NCI-H2081 (cell line): ENCODE data around the gene ENTPD5.
"Not testable (repeated sequence)": the region's sequence is repeated elsewhere in the genome, so short reads cannot be mapped to it uniquely, and the experiment has no call there.

Experiments used
- DNase-seq, 2 experiments: peaks; one replicate each; lab custom pipeline; 2025; lab: John Stamatoyannopoulos, UW

Gene ENTPD5

DNA sequence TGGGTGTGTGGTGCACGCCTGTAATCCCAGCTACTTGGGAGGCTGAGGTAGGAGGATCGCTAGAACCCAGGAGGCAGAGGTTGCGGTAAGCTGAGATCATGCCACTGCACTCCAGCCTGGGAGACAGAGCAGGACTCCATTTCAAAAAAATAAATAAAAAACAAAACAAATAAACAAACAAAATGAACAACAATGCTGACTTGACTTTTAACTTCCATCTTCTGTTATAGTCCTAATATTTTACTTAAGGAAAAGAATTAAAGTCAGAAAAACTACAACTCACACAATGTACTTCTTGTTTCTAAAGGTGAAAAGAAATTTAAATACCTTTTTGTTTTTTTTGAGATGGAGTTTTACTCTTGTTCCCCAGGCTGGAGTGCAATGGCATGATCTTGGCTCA lies 13.4 kb downstream of the ENTPD5 start:
- DNase-seq: not testable (repeated sequence)

DNA sequence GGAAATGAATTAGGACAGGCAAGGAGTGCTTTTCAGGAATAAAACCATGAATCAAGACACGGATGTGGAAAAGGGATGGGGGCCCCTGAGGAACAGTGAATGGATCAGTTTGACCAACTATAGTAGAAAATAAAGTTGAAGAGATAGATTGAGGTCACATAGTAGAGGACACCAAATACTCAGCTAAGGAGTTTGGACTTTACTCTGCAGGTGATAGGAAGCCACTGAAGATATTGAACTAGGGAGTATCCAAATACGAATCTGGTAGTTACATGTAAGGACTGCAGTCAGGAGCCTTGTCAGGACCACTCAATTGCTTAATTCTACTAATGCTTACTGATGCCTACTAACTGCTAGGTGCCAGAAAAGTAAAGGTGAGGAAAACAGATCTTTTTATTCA lies 20.4 kb downstream of the ENTPD5 start:
- DNase-seq: no peak

DNA sequence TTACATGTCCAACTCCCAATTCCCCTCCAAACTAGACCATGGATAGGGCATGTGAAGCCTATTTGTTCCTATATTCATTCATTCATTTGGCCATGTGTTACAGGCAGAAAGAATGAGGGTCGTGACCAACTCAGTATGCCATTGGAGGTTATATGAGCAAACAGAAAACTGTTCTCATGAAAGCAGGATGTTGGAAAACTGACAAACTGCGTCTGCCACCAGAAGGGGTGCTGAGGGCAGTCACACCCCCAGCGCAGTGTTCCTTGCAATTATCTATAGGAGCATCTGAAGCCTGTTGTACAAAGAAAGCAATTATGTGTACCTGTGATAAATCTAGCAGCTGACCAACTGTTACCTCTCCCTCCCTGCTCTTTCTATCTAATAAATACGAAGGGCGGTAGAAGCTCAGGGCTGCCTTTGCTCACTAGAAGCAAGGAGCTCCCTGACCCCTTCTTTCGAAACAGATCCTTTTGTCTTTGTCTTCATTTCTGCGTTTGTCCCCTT lies 21.1 kb downstream of the ENTPD5 start:
- DNase-seq: peak; percentile 8 to 48

DNA sequence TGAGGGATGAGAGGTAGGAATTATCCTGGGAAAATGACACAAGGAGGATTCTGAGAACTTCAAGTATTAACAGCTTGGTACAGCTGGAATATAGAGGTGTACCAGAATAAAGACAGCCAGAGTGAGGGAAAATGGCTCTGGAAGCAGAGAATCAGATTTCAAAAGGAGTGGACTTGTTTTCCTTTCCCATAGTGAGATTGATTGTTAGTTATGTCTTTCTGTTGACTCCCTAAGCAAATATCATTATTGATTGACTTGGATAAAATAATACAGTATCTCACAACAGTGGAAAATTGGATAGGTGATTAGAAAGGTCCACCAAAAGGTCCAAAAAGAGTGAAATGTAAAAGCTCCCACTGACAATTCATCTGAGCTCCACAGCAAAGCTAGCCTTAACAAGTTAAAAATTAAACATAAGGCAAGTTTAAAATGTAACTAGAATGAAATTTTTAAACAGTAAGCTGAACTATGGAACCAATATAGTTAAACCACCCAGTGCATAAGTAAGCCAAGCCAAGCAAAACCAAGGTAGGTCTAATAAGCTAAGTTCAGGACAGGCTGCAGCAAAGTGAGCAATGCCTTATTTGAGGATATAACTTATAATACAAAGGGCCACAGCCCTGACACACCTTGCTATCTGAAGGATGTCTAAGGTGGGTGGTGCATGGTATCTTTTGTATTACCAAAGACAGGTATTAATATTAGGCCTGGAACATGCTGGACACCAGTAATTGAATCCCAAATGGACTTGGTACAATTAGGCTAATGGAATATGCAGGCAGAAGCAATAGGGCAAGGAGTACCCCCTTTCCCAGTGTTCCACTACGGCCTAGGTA lies 21.8 kb downstream of the ENTPD5 start:
- DNase-seq: no peak

DNA sequence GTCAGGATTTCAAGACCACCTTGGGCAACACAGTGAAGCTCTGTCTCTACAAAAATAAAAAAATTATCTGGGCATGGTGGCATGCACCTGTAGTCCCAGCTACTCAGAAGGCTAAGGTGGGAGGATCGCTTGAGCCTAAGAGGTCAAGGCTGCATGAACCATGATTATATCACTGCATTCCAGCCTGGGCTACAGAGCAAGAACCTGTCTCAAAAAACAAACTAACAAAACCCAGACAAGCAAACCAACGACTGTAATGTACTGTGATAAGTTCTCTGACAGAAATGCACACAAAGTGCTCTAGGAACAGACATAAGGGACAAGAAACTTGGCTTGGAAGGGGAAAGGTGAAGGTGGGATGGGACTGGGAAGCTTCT lies 22.4 kb downstream of the ENTPD5 start:
- no peak for DNase-seq

DNA sequence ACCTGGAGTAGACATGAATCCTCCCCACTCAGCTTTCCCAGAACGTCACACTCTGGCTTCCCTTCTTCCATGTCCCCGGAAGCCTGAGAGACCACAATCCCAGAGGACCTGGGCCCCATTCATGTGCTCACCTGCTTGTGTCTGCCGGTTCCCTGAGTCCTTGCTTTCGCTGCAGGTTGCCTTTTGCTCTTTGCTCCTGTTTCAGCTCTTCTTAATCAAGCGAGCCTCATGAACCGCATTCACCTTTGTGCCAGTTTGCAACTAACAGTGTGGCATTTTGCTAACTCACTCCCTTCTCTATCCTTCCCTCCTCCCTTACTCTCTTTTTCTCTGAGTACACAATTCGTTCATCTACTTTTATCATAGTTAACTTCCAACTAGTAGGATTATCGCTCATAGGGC lies 23.1 kb downstream of the ENTPD5 start:
- no peak for DNase-seq

DNA sequence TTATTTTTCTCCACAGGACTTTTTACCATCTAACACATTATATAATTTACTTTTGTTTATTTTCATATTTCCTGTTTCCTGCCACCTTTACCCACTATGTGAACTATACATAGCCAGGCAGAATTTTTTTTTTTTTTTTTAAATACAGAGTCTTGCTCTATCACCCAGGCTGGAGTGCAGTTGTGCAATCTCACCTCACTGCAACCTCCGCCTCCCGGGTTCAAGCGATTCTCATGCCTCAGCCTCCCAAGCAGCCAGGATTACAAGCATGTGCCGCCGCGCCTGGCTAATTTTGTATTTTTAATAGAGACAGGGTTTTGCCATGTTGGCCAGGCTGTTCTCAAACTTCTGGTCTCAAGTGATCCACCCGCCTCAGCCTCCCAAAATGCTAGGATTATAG lies 24.2 kb downstream of the ENTPD5 start:
- DNase-seq: not testable (repeated sequence)

DNA sequence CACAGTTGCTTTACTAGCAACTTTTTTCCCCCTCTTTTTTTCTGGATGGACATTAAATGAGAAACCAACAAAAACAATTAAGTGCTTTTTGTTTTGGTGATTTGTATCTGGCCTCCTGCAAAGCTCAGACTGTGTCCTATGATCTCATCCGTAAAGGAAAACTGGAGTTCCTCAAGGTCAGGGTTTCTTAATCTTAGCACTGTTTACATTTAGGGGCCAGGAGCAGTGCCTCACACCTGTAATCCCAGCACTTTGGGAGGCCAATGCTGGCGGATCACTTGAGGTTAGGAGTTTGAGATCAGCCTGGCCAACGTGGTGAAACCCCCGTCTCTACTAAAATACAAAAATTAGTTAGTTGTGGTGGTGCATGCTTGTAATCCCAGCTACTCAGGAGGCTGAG lies 28.0 kb downstream of the ENTPD5 start:
- no peak for DNase-seq

DNA sequence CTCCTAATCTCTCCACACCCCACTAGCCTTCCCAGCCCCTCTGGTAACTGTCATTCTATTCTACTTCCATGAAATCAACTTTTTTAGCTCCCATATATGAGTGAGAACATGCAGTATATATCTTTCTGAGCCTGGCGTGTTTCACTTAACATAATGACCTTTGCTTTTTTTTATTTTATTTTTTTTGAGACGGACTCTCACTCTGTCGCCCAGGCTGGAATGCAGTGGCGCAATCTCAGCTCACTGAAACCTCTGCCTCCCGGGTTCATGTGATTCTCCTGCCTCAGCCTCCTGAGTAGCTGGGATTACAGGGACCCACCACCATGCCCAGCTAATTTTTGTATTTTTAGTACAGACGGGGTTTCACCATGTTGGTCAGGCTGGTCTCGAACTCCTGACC lies 30.4 kb downstream of the ENTPD5 start:
- not testable (repeated sequence) for DNase-seq

DNA sequence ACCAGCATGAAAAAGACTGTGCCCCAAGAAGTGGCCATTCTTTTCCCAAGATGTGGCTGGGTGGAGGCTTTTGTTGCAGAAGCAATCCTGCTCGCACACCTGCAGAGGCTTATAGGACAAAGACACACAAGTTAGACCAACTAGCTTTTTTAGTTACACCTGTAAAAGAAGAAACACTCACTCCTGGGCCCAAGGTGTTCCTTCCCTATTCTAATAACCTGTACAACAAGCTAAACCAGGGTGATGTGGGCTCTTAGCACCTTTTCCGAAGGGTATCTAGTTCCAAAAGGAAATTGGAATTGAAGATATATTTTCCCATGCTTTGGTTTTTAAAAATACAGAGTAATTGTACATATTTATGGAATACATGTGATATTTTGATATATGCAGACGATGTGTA lies 31.0 kb downstream of the ENTPD5 start:
- DNase-seq: no peak

DNA sequence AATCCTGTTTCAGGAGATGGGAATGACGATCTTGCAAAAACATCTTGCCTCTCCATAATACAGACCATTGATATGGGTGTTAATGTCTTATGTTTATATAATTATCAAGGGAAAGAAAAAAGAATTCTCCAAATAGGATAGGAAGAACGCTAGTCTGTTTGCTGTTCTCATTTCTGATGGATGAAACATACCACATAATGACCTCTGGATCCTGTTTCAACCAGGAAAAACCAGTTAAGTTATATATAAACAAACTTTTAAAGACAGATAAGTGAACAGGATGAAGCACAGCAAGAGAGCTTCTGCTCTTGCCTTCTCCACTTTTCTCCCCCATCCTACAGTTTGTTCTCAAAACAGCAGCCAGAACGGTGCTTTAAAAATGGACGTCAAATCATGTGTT lies 41.2 kb downstream of the ENTPD5 start:
- DNase-seq: no peak

DNA sequence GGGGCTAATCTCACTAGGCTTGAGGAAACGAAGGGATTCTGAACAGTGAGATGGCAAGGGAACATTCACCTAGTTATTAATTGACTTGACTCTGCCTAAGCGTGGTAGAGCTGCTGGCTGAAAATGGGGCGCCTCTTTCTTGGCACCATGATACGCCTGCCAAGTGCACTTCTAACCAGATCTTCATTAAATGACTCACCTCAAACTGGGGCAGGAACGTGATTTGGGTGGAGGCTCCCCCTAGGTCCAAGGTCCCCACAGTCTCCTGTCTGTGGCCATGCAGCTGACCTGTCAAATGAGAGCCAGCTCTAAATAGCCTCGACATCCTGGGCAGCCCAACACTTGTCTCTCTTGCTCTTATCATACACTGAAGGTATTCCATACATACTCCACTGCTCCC lies 43.0 kb downstream of the ENTPD5 start:
- no peak for DNase-seq

DNA sequence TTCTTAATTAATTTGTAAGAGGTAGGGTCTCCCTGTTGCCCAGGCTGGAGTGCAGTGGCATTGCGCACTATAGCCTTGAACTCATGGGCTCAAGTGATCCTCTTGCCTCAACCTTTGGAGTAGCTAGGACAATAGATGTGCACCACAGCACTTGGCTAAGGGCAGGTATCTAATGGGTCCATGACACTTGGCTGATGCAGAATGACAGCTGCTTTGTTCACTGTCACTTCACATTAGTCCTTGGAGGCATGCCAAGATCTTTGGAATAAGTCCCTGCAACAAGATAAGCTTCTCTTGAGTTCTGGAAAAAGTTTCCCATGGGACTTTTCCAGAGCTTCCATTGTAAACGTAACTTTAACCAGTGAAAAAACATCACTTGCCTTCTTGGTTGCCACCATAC lies 45.6 kb downstream of the ENTPD5 start:
- DNase-seq: no peak

DNA sequence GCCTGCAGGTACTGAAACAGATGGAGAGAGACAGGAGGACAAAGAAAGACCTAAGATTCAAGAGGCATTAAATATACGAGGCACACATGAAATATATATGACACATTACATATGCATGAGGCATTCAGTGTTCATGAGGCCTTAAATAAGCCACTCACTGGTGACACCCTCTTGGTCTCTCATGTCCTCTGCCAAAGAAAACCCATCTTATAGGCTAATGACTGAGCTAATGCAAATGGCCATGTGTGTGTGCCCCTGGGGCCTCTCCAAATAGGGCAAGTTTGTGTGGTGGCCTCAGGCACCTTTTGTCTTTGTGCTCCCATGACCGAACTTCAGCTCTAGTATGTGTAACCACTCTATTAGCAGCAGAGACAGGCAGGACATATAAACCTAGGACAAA lies 50.2 kb downstream of the ENTPD5 start:
- no peak for DNase-seq

DNA sequence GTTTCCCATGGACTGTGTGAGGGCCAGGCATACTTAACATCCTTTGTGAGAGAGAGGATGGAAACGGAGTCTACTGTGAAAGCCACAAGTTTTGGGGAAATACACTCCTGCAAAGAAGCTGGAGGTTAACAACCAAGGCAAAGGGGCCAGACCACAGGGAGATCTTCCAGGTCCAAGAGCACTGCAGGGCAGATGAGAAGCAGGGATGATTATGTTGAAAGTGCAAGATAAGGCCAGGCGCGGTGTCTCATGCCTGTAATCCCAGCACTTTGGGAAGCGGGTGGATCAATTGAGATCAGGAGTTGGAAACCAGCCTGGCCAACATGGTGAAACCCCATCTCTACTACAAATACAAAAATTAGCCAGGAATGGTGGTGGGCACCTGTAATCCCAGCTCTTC lies 53.9 kb downstream of the ENTPD5 start:
- DNase-seq: no peak

DNA sequence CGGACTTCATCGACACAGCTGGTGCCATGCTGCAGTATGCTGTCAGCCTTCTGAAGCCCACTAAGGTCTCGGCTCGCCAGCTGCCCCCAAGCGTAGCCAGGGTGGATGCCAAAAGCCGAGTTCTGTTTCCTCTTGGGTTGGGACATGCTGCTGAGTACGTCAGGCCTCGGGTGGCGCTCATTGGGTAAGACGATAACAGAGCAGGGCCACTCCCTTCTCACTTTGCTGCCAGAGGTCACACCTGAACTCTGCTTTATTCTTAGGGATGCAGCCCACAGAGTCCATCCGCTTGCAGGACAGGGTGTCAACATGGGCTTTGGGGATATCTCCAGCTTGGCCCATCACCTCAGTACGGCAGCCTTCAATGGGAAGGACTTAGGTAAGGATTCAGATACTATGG lies 57.9 kb downstream of the ENTPD5 start:
- DNase-seq: no peak

DNA sequence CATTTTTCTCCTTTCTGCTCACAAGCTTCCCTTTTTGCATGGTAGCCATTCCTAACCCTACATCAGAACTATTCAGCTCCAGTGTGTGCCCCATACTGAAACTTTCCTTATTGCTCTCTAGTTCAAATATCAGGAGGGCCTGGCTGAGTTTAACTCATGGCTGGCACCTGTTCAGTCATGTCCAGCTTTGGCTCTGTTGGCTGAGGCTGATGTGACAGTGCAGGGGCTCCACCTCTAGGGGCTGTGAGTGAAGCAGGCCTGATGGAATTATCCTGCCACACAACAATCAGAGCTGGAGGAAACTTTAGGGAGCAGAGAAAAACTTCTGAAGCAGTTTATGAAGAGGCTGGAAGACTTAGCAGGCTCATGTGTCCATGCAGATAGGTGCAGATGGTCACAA lies 60.5 kb downstream of the ENTPD5 start:
- no peak for DNase-seq

DNA sequence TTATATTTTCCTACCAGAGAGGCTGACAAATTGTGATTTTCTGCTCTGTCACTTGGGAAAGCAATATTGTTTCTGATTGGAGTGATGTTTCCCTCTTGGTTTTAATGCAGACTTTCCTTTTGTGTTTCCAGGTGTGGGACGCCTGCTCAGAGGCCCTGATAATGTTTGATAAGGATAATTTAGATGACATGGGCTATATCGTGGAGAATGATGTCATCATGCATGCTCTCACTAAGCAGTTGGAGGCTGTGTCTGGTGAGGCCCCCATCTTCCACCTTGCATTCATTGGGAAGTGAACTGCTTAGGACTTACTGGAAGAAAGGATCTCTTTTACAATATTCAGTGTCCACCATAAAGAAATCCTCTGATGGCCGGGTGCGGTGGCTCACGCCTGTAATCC lies 63.4 kb downstream of the ENTPD5 start:
- no peak for DNase-seq

DNA sequence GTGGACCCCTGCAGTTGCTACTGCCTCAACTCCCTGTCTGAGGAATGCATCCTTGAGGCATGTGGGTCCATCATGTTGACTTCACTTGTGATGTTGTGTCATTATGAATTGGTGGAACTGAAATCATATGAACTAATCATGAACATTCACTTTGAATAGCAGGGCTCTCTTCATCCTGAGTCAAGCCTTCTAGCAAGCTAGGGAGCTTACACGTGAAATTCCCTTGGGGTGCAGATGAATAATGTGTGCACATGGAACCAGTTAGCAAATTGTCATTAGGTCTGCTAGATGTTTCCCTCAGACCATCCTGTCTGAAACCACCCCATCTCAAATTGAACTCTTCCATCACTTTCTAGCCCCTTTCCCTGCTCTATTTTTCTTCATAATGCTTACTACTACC lies 65.4 kb downstream of the ENTPD5 start:
- no peak for DNase-seq

DNA sequence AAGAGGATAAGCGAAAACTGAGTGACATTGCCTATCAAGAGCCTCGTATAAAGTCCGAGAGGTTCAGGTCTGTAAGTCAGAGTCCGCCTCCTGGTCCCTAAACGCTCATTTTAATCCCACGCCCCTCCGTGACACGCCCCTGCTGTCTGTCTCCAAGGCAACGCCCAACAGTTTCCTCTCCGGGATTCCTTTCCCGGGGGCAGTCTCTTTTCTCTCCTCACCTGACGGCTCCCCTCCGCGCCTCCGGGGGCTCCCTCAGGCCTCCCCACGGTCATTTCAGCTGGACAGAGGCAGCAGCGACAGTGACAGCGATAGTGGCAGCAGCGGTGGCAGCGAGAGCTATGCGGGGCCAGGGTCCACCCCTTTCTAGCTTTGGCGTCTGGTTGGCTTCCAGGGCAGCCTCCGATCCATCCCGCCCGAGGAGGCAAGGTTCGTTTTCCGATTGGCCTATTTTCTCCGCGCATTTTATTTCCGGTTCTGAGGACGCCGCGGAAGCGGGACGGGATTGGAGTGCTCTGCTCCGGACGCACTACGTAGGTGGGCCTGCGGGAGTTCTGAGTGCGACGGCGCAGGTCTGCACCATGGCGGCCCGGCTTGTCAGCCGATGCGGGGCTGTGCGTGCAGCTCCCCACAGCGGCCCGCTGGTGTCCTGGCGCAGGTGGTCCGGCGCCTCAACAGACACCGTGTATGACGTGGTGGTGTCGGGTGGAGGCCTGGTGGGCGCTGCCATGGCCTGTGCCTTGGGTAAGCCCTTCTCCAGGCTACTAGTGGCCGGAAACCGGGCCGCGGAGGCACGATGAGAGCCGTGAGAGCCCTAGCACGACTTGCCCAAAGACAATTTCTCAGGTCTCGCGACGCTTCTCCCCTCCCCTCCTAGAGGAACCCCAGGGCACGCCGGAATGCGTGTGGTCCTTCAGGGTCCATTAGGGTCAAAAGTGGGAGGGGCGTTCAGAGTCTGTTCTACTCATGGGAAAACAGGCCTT lies 69.0 kb downstream of the ENTPD5 start, which contains the start of the genes COQ6 and FAM161B:
Gene COQ6 (plus strand): TSS at position 551 of the 983 bp plus-strand sequence. CDS start 31 bp downstream, at position 582.
Gene FAM161B (minus strand): TSS at position 343 of the 983 bp plus-strand sequence. CDS start 68 bp downstream, at position 275.
- peak; percentile 95 to 98 for DNase-seq

DNA sequence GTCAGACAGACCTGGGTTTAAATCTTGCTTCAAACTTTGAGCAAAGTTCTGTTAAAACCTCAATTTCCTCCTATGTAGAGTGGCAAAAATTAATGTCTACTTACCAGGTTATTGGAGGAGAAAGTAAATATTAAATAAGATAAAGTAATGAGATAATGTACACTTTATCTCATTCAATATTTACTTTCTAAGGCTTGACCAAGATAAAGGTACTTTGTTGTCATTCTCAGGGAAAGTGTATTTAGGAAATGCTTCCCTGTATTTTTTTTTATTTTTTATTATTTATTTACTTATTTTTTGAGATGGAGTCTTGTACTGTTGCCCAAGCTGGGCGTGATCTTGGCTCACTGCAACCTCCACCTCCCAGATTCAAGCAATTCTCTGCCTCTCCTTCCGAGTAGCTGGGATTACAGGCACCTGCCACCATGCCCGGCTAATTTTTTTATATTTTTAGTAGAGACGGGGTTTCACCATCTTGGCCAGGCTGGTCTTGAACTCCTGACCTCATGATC lies 73.9 kb downstream of the ENTPD5 start:
- no peak for DNase-seq

DNA sequence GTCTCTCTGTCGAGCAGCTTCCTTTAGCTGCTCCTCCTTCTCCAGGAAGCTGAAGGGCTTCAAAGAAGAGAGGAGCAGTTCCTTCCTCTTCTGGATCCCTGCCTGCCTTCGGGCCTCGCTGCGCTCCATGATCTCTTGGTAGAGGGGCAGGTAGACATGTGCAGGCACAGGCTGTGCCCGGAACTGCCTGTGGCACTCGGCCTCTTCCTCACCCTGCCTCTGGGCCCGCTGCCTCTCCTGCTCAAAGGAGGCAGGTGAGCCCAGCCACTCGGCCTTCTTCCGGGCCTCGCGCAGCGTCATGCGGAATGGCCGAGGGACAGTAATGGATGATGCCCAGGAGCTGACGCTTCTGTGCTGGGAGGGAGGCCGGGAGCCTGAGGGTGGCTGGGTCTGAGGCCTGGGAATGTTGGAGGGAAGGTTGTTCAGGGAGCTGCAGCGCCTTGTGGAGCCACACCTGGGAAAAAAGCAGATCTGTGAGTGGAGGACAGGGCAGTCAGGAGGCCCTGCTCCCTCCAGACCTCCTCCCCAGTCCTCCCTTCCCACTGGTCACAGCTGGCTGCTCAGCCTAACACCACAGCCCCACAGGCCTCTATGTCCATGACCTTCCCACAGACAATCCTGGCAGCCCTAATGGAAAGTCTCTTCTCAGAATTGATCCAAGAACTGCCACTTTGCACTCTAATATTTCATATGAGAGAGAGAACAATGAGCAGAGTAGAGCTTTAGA lies 74.5 kb downstream of the ENTPD5 start:
- no peak for DNase-seq
